ENCODE results near the gene PBX1. TPM values are rescaled to one million over a fixed set of nuclear protein-coding genes. Genes with fewer than 3 reads are reported as not detected.

Gene PBX1
- polyA plus RNA-seq, 3 donors, result 0.07 TPM; not detected in 2

DNA sequence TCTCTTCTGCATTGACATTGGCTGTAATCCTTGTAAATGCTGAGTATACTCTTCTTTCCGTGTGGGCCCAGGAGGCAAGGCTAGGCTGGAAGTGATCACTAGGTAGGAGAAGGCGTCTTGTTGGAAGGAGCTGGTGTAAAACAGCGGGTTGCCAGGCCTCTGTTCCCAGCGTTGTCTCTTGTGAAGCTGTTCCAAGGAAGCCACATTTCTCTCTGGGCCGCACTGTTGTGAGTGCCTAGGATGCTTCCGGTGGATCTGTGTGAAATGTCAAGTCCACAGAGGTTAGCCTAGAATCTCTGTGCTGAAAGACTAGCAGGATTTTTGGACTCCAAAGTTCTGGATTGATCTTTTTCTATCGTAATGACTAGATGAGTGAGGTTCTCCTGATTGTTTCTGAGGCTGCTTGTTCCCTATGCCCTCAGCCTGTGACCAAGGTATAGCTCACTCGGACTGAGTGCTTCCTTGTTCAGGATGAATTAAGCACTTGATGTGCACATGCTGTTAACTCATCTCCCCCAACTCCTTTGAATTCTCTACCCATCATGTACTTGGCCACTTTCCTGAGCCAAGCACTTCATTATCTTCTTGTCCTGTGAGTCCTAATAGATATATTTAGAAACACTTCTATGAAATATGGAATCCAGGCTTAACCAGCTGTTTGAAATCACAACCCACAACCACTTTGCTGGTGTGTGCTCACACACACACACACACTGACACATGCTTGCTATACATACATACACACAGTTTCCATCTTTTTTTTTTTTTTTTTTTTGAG is 63.3 kb downstream of the PBX1 start:
- Histone ChIP-seq H3K36me3 (replicated peaks in 1 of 2; ENCODE audit: control insufficient read depth in 1 of 2, insufficient read depth in 2 of 2, low read length in 2 of 2) (no peaks in the 10 kb centered on the region), H3K4me3 (replicated peaks in 1 of 3; ENCODE audit: low read depth in 2 of 3, low read length in 3 of 3) (no peak overlapping the region), H3K4me1 (ENCODE audit: control insufficient read depth in 1 of 2, insufficient read depth in 2 of 2, low read length in 2 of 2) (no peaks in the 10 kb centered on the region), H3K4me2 (replicated peaks; ENCODE audit: extremely low read depth, low read length, poor library complexity, severe bottlenecking) (no peak overlapping the region), H4K20me1 (ENCODE audit: insufficient read depth, low read length) (no peaks in the 10 kb centered on the region), H3K27ac (ENCODE audit: low read depth in 1 of 2, low read length in 2 of 2) (no peak overlapping the region), H3K9ac (ENCODE audit: insufficient read depth, low read length, poor library complexity, severe bottlenecking) (no peak overlapping the region), H2AFZ (ENCODE audit: insufficient read depth, low read depth, low read length, poor library complexity, severe bottlenecking) (no peak overlapping the region), H3K79me2 (ENCODE audit: insufficient read depth, low read length) (no peaks in the 10 kb centered on the region), H3K27me3 (ENCODE audit: control insufficient read depth in 2 of 2, insufficient read depth in 2 of 2, low read length in 2 of 2) (no peaks in the 10 kb centered on the region), H3K9me3 (replicated peaks in 1 of 2; ENCODE audit: control insufficient read depth in 1 of 2, insufficient read depth in 1 of 2, low read length in 2 of 2) (no peaks in the 10 kb centered on the region)
- no peak overlapping the region for H3K4me3 Mint-ChIP-seq
- intact Hi-C loops (cut with micrococcal nuclease), result no loop called here
- no peak for DNase-seq
- TF ChIP-seq, protein P1, sequence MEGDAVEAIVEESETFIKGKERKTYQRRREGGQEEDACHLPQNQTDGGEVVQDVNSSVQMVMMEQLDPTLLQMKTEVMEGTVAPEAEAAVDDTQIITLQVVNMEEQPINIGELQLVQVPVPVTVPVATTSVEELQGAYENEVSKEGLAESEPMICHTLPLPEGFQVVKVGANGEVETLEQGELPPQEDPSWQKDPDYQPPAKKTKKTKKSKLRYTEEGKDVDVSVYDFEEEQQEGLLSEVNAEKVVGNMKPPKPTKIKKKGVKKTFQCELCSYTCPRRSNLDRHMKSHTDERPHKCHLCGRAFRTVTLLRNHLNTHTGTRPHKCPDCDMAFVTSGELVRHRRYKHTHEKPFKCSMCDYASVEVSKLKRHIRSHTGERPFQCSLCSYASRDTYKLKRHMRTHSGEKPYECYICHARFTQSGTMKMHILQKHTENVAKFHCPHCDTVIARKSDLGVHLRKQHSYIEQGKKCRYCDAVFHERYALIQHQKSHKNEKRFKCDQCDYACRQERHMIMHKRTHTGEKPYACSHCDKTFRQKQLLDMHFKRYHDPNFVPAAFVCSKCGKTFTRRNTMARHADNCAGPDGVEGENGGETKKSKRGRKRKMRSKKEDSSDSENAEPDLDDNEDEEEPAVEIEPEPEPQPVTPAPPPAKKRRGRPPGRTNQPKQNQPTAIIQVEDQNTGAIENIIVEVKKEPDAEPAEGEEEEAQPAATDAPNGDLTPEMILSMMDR (IDR thresholded peaks at IDR 0.05), result no peak
- peaks cover 7% of the 10 kb centered on the region for H3K4me1 Mint-ChIP-seq
- peaks cover 0 to 4% (median 2%) of the 10 kb centered on the region in 3 donors for H3K27me3 Mint-ChIP-seq (ENCODE audit: low read depth in 3 of 3)
- no peaks in the 10 kb centered on the region for H3K9me3 Mint-ChIP-seq
- 85% methylated on average over 7 of the region's 8 CpGs for WGBS (ENCODE audit: insufficient coverage)
- no peaks in the 10 kb centered on the region for H3K36me3 Mint-ChIP-seq
- no peak overlapping the region for H3K27ac Mint-ChIP-seq

DNA sequence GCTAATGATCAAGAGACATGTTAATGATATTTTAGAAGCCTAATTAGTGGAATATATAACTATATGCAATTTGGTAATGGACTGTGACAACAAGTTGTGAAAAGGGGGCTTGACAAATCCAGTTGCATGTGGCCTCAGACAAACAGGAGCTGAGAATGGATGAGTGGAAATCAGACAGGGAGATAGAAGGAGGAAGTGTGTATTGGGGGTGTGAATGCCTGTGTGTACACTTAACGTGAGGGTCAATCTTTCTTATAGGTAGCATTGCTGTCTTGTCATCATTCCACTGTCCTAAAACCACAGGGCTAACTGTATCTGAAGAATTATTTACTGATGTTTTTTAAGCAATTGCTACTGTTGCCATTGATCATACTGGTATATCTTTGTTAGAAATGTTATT is 64.8 kb downstream of the PBX1 start:
- intact Hi-C loops (cut with micrococcal nuclease), result no loop called here
- no peaks in the 10 kb centered on the region for H3K27me3 ChIP-seq (ENCODE audit: control insufficient read depth in 2 of 2, insufficient read depth in 2 of 2, low read length in 2 of 2)
- H3K4me3 ChIP-seq (replicated peaks in 1 of 3; ENCODE audit: low read depth in 2 of 3, low read length in 3 of 3), result no peak overlapping the region
- H3K27ac ChIP-seq (ENCODE audit: low read depth in 1 of 2, low read length in 2 of 2), result no peak overlapping the region
- DNase-seq, result no peak
- H3K4me1 ChIP-seq (ENCODE audit: control insufficient read depth in 1 of 2, insufficient read depth in 2 of 2, low read length in 2 of 2), result no peaks in the 10 kb centered on the region
- no peaks in the 10 kb centered on the region for H3K36me3 Mint-ChIP-seq
- no peak overlapping the region for H3K4me2 ChIP-seq (replicated peaks; ENCODE audit: extremely low read depth, low read length, poor library complexity, severe bottlenecking)
- H3K9me3 Mint-ChIP-seq, result no peaks in the 10 kb centered on the region
- H4K20me1 ChIP-seq (ENCODE audit: insufficient read depth, low read length), result no peaks in the 10 kb centered on the region
- H3K36me3 ChIP-seq (replicated peaks in 1 of 2; ENCODE audit: control insufficient read depth in 1 of 2, insufficient read depth in 2 of 2, low read length in 2 of 2), result no peaks in the 10 kb centered on the region
- H3K79me2 ChIP-seq (ENCODE audit: insufficient read depth, low read length), result no peaks in the 10 kb centered on the region
- WGBS (ENCODE audit: insufficient coverage), result no CpG with 5 or more reads among the region's 1 CpG
- H2AFZ ChIP-seq (ENCODE audit: insufficient read depth, low read depth, low read length, poor library complexity, severe bottlenecking), result no peak overlapping the region
- peaks cover 0 to 4% (median 2%) of the 10 kb centered on the region in 3 donors for H3K27me3 Mint-ChIP-seq (ENCODE audit: low read depth in 3 of 3)
- no peaks in the 10 kb centered on the region for H3K9me3 ChIP-seq (replicated peaks in 1 of 2; ENCODE audit: control insufficient read depth in 1 of 2, insufficient read depth in 1 of 2, low read length in 2 of 2)
- H3K4me3 Mint-ChIP-seq, result no peak overlapping the region
- no peak overlapping the region for H3K9ac ChIP-seq (ENCODE audit: insufficient read depth, low read length, poor library complexity, severe bottlenecking)
- TF ChIP-seq, protein P1 (IDR thresholded peaks at IDR 0.05), result no peak
- peaks cover 7% of the 10 kb centered on the region for H3K4me1 Mint-ChIP-seq
- peak overlapping the region in 1 of 7 donors; percentile 20 for H3K27ac Mint-ChIP-seq

Data from CD14-positive monocyte (primary cell).